Measurements from ENCODE around the gene ZMAT5.

Gene ZMAT5

DNA sequence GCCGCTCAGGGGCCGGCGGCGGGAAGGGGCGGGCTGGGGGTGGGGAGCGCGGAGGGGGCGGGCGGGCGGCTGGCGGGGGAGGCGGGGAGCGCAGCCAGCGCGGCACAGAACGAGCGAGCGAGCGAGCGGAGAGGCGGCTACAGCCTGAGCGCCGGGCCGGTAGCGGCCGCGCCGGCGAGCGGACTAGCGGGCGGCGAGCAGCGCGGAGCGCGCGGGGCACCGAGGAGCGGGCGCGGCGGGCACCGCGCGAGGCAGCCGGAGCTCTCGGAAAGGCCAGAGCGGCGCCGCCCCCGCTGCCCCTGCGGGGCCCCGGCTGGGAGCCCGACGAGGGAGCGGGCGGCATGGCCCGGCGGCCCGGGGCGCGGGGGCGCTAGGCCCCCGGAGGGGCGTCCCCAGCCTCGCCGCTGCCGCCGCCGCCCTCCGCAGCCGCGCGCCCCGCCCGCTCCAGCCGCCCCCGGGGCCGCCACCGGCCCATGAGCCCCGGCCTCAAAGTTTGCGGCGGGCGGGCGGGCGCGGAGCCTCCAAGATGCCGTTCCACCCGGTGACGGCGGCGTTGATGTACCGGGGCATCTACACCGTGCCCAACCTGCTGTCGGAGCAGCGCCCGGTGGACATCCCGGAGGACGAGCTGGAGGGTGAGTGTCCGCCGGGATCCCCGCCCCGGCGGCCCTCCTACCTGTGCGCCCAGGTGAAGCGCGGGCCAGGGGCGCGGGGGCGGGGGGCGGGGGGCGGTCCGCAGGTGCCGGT, 46.7 kb downstream of the ZMAT5 start, which contains the start of gene CABP7:
Gene CABP7 (plus strand): TSS at position 105 of the 747 bp plus-strand sequence. CDS start 422 bp downstream, at position 527.
- TF ChIP-seq GATA2 (IDR thresholded peaks at IDR 0.05; ENCODE audit: low read depth, low read length) (no peak), GATA3 (IDR thresholded peaks at IDR 0.05; ENCODE audit: low read depth, low read length) (no peak)

DNA sequence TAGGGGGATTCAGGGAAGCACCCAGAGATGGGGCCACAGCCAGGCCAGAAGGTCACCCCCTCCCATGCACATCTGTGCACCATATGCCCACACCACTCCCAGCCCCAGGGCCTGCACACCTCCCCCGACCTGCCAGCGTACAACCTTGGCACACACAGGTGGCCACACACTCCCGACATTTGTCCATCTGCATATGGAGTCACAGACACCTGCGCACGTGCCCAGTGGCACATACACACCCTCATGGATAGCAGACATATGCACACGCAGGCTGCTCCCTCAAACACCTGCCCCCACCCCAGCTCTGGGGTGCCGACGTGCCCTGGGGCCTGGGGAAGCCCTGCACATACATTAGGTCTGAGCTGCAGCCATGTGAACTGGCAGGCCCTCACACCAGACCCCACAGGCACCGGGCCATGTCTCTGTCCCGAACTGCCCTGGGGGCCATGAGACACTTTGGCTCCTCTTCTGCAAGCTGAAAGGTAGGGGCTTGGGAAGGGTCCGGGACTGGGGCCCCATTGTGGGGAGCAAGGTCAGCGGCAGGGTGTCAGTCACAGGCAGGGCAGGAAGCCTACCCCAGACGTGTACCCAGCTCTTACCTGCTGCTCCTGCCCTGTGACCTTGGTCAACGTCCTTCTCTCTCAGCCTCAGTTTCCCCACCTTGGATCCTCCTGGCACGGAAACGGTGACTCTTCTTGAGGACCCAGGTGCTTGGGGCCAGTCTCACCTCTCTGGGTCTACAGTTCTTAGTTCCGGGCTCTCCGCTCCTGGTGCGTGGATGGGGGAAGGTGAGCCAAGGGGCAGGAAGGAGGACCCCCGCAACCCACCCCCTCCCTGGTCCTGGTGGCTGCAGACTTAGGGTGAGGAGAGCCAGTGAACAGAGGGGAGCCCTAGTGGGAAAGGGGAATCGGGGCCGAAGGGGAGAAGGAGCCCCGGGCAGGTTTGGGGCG, 47.6 kb downstream of the ZMAT5 start:
- no peak for TF ChIP-seq GATA2 (IDR thresholded peaks at IDR 0.05; ENCODE audit: low read depth, low read length)
- TF ChIP-seq GATA3 (IDR thresholded peaks at IDR 0.05; ENCODE audit: low read depth, low read length): no peak

DNA sequence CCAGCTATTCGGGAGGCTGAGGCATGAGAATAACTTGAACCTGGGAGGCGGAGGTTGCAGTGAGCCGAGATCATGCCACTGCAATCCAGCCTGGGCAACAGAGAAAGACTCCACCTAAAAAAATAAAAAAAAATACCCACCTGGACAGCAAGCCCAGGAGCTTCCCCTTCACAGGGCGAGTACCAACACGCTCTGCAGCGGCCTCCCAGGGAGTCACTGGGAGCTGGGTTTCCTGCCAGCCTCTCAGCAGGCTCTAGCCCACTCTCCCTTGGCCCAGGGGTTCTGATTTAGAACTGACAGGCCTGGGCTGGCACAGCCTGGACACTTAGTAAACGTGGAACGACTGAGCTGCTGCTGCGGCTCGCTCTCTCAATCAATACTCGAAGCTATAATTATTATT, 49.0 kb downstream of the ZMAT5 start:
- no peak for TF ChIP-seq GATA2 (IDR thresholded peaks at IDR 0.05; ENCODE audit: low read depth, low read length)
- TF ChIP-seq GATA3 (IDR thresholded peaks at IDR 0.05; ENCODE audit: low read depth, low read length): no peak

DNA sequence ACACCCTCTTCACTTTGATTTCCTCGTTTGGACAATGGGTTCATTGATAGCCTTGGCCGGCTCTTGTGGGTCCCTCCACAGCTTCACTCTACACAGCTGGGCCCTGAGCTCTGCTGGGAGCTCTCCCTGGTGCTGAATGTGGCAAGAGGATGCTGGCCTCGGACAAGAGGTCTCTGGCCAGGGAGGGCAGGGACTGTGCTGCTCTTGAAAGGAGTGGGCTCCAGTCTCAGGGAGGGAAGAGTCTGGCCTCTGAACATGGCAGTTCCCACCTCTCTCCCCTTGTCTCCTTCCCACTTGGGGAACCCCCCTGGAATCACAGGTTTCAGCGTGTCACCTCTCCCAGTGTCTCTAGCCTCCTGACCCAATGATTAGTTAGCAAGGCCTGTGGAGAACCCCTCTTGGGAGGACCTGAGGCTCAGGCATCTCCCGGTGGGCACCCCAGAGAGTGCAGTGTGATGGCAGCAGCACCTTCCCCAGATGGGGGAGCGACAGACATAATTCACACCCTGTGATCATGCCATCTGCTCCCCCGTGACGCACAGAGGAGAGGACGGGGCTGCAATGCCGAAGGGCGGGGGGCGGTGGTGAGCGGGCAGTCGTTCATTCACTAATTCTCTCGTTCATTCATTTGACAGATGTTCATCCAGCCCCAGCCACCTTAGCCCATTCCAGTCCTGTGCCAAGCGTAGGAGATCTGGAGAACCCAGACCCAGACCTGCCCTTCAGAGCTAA, 49.8 kb downstream of the ZMAT5 start:
- TF ChIP-seq GATA2 (IDR thresholded peaks at IDR 0.05; ENCODE audit: low read depth, low read length): no peak
- TF ChIP-seq GATA3 (IDR thresholded peaks at IDR 0.05; ENCODE audit: low read depth, low read length): no peak

DNA sequence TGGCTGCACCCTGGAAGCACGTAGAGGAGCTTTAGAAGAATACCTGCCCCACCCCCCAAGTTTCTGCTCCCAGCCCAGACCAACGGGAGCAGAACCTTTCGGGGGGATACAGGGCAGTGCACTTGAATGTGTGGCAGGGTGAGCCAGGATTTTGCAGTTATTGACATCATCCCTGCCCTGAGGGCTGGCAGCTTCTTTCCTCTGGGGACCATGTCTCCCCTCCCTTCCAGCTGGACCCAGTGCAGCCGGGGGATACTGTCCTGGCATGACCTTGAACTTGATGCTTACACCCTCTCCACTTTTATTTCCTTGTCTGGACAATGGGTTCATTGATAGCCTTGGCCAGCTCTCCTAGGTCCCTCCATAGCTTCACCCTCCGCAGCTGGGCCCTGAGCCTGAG, 51.1 kb downstream of the ZMAT5 start:
- no peak for TF ChIP-seq GATA3 (IDR thresholded peaks at IDR 0.05; ENCODE audit: low read depth, low read length)
- TF ChIP-seq GATA2 (IDR thresholded peaks at IDR 0.05; ENCODE audit: low read depth, low read length): no peak

- TF ChIP-seq GATA3 (IDR thresholded peaks at IDR 0.05; ENCODE audit: low read depth, low read length) (no peak), GATA2 (IDR thresholded peaks at IDR 0.05; ENCODE audit: low read depth, low read length) (no peak)
These were observed 51.6 kb downstream of the ZMAT5 start for GRCh38 chr22:29715240-29715639.

DNA sequence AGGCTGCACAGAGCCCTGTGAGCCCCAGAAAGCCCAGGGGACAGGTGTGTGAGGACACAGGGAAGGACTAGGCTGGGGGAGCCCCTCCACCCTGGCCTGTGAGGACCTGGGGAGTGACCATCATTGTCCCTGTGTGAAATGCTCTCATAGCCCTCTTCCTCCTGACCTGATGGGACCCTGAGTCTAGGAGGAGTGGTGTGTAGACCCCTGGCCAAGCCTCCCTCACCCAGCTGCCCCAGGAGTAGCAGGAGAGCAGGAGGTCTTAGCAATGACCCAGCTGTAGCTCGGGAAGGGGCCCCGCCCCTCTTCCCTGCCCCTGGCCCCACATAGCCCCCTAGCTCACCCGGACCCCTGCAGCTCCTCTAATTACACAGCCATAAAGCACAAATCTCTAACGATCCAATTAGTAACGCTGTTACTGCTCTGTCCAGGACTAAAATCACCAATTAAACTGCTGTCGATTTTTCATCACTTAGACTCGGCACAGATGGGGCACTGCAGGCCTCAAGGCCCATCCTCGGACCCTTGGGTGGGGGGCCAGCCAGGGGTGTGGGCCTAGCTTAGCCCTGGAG, 53.6 kb downstream of the ZMAT5 start:
- TF ChIP-seq GATA3 (IDR thresholded peaks at IDR 0.05; ENCODE audit: low read depth, low read length) (no peak), GATA2 (IDR thresholded peaks at IDR 0.05; ENCODE audit: low read depth, low read length) (no peak)

DNA sequence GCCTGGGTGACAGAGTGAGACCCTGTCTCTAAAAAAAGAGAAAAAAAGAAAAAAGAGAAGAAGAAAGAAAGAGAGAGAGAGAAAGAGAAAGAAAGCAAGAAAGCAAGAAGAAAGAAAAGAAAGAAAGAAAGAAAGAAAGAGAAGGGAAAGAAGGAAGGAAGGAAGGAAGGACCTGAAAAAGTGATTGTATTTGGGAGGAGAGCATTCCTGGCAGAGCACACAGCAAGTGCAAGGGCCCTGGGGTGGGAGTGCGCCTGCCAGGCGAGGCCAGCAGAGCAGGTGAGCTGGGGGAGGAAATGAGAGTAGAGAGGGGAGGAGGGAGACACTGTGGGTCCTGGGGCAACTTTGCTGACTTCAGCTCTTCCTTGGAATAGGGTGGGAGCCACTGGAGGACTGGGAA, 54.7 kb downstream of the ZMAT5 start:
- TF ChIP-seq GATA2 (IDR thresholded peaks at IDR 0.05; ENCODE audit: low read depth, low read length) (no peak), GATA3 (IDR thresholded peaks at IDR 0.05; ENCODE audit: low read depth, low read length) (no peak)

GRCh38 chr22:29710922-29711593, 55.7 kb downstream of the ZMAT5 start:
- TF ChIP-seq GATA2 (IDR thresholded peaks at IDR 0.05; ENCODE audit: low read depth, low read length): peak; percentile 98
- no peak for TF ChIP-seq GATA3 (IDR thresholded peaks at IDR 0.05; ENCODE audit: low read depth, low read length)

- TF ChIP-seq GATA2 (IDR thresholded peaks at IDR 0.05; ENCODE audit: low read depth, low read length): no peak
- no peak for TF ChIP-seq GATA3 (IDR thresholded peaks at IDR 0.05; ENCODE audit: low read depth, low read length)
These were observed 56.6 kb downstream of the ZMAT5 start for GRCh38 chr22:29710193-29710592.

GRCh38 chr22:29707471-29707870, 59.3 kb downstream of the ZMAT5 start:
- TF ChIP-seq GATA2 (IDR thresholded peaks at IDR 0.05; ENCODE audit: low read depth, low read length) (no peak), GATA3 (IDR thresholded peaks at IDR 0.05; ENCODE audit: low read depth, low read length) (no peak)

- no peak for TF ChIP-seq GATA3 (IDR thresholded peaks at IDR 0.05; ENCODE audit: low read depth, low read length)
These were observed 59.8 kb downstream of the ZMAT5 start for GRCh38 chr22:29707010-29707409.

- TF ChIP-seq GATA3 (IDR thresholded peaks at IDR 0.05; ENCODE audit: low read depth, low read length) (no peak), GATA2 (IDR thresholded peaks at IDR 0.05; ENCODE audit: low read depth, low read length) (no peak)
These were observed 60.3 kb downstream of the ZMAT5 start for GRCh38 chr22:29706486-29706885.
